Stimulated activated CD8-positive, alpha-beta memory T cell treated with anti-CD3 and anti-CD28 coated beads, Interleukin-12 subunit alpha, Interleukin-12 subunit beta, amount 100 ng/mL, for 1 hour (primary cell): ENCODE data around the gene RBM33.

ENCODE experiments used
- DNase-seq: peaks from one replicate; pipeline ENCODE4 v3.0.0-alpha.2; 2020; ENCODE audit warnings: low read depth

Gene RBM33

DNA sequence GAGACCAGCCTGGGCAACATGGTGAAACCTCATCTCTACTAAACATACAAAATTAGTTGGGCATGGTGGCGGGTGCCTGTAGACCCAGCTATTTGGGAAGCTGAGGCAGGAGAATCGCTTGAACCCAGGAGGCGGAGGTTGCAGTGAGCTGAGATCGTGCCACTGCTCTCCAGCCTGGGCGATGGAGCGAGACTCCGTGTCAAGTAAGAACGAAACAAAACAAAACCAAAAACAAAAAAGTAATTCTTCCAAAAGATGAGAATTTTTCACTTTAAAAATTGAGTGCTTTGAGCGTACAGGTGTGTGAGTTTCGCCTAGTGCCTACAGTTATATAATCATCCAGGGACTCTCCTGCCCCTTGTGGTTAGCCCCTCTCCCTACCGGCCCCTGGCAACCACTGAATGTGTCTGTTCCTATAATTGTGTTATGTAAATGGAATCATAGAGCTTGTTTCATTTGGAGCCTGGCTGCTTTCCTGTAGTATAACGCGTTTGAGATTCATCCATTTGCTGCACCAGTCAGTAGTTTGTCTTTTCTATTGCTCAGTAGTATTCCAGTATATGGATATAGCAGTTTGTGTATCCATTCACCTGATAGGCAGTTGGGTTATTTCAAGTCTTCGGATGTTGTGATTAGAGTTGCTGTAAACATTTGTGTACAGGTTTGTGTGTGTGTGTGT, 80.0 kb downstream of the RBM33 start:
- DNase-seq, result no peak

DNA sequence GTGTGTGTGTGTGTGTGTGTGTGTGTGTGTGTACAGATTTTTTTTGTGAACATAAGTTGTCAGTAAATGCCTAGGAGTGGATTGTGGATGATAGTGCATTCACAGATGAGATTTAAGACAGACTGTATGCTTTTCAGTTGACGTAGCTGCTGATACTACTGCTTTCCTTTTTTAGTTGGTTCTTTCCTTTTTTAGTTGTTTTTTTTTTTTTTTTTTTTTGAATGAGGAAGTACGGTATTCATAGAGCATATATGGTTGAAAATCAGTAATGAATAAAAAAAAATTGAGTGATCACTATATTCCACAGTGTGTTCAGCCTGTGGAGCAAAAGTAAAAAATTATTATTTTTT, 80.5 kb downstream of the RBM33 start:
- DNase-seq, result no peak

DNA sequence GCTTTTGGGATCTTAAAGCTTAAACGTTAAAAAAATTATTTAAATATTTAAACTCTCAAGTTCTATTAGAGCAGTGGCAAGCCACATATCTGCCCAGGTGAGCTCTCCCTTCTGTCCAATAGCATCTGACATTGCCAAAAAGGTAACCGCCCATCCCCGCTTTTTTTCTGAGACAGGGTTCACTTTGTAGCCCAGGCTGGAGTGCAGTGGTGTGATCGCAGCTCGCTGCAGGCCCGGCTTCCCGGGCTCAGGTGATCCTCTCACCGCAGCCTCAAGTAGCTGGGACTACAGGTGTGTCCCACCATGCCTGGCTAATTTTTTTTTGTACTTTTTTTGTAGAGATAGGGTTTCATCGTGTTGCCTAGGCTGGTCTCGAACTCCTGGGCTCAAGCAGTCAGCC, 83.2 kb downstream of the RBM33 start:
- no peak for DNase-seq

DNA sequence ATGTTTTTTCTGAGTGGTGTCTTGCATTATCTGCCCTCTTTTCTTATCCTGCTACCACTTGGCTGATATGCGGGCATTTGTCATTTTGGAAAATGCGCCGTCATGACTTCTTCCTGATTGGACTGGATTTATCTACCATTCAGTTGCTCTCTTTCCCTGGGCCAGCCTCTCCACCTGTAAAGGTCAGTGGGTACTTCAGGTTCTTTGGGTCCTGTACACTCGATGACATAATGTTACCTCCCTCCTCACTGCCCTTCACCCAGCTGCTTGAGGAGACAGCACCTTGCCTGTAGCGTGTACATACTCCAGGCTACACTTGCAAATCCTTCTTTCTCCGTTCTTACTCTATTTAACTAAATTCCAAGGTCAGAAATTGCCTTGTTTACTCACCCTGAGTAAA, 83.7 kb downstream of the RBM33 start:
- DNase-seq, result no peak

DNA sequence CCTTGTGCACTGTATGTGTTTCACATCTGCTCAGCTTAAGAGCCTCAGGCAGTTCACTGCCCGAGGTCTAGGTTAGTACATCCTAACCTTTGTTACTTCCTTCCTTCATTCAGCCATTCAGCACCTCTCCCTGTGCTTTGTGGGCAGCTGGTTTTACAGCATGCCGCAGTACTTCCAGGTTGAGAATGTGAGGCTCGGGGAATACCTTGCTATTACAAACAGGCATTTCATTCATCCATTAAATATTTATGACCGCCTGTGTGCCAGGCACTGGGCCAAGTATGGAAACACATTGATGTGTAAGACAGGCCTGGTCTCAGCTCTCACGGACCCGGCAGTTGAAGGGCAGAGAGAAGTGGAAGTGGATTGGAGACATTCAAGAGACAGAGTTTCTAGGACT, 85.4 kb downstream of the RBM33 start:
- DNase-seq, result no peak

DNA sequence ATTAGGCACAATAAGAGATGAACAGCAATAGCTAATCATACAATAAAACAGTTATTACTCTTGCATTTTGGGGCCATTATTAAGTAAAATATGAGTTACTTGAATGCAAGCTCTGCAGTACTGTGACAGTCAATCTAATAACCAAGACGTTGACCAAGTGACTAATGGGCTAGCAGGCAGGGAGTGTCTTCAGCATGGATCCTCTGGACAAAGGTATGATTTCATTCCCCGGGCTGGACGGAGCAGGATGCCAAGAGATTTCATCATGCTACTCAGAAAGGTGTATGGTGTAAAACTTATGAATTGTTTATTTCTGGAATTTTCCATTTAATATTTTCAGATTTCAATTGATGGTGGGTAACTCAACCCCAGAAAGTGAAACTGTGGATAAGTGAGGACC, 86.9 kb downstream of the RBM33 start:
- DNase-seq, result no peak

DNA sequence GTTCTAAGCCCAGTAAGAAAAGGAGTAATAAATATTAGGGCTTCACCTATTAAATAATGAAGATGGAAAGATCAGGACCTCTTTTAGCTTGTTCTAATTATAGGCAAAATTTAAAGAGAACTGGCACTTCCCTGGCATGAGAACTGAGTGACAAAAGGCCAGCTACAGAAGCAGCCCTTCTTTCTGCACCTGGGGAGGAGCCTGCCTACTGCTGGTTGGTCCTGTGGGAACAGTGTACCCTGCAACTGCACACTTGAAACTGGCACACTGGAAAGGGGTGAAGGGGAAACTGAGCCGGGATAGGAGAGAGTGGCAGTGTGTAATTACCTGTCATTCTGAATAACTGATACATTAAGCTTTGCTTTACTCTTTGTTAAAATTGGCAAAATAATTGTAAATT, 87.4 kb downstream of the RBM33 start:
- DNase-seq, result no peak

DNA sequence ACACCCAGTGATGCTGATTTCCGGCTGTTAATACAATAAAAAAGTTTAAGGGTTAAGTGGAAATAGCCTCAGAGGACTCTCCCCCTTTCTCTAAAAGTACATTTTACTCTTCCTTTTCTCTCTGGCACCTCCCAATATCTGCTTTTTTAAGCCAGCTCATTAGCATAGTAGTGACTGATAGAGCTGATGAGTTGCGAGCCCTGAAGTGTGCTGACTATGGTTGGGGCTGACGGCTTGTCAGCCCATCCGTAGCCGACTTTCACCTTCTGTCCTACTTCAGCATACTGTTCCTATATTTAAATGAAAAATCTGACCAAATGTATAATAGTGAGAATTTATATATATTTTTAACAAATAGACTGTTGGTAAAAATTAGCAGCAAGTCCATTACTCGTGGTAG, 87.8 kb downstream of the RBM33 start:
- DNase-seq, result no peak

DNA sequence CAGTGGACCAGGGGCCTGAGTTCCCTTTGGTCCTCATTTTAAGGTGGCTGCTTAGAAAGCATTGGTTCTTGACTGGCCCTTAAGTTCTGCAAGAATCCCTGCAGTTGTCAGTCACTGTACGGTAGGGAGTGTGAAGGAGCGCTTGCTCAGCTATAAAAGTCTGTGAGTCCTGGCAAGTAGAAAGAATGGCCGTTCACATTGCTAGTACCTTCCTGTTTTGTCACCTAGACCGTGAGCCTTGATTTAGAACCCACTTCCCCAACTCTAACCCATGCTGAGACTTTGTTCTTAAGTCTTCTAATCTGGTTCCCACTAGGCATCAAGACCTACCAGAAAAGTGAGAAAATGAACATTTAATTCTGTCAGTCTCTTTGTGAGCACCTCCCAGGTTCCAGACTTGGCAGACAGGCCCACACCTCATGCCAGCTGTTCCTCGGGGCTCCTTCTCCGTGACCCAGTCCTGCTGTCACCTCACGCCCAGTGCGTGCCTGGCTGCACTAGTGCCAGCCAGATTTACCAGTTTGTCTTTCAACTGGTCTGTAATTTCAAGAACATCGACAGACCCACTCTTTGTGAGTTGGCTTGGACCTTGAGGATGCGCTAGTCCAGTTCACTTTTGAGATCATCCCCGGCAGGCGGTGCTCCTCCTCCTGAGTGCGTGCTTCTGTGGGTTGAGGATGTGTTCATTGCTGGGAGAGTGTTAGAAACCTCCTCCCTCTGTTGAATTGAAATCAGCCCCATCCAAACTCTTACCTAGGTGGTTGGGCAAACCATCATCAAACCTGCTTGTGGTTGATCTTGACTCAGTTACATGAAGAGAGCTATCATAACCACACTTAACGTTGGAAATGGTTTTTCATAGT, 89.4 kb downstream of the RBM33 start:
- no peak for DNase-seq

DNA sequence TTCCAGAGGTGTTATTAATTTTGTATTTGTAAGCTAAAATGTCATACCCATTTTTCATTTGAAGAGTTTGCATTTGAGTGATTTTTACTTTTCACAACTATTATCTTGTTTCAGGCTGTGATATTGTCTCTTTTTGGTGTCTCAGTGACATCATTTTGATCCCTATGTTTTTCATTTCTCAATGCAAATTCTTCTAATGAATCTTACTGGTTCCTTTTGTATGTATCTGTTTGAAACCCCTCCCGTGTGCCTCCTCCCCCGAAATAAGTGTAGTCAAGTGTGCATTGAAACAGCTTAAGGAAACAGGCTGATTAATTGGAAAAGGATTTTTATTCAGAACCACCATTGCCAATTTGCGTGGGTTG, 90.0 kb downstream of the RBM33 start:
- no peak for DNase-seq

DNA sequence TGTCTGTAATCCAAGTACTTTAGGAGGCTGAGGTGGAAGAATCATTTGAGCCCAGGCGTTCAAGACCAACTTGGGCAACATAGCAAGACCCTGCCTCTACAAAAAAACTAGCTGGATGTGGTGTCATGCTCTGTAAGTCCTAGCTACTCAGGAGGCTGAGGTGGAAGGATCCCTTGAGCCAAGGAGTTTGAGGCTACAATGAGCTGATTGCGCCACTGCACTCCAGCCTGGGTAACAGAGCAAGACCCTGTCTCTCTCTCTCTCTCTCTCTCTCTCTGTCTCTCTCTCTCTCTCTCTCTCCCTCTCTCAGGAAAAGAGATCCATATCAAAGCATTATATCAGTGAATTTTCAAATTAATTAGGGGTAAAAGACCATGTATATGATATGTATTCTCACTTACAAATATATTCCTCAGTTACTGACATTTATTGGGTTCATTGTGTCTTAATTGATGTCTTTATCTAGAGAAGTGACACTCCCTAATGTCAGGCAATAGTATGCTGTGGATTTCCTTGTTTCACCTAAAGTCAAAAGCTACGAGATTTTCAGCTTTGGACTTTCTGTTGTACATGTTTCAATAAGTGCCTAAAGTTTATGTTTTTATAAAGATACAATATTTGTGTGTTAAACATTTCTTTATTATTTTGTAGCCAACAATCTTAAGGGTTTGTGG, 91.1 kb downstream of the RBM33 start:
- DNase-seq, result no peak

DNA sequence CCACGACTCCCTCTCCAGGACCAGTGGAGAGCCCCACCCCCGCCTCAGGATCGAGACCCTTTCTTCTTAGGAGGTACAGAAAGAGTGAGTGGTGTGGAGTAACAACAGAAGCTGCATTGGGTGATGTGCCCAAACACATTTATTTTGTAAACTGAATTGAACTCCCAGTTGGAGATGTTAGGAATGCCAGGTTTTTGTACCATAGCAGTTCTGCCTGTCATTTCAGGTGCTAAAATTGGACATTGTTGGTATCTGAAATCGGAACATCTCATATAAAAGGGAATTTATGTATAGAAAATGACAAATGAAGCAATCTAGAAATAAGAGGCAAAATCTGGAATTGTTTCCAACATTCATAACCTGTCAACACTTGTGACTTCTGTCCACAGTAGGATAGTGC, 93.1 kb downstream of the RBM33 start:
- no peak for DNase-seq

DNA sequence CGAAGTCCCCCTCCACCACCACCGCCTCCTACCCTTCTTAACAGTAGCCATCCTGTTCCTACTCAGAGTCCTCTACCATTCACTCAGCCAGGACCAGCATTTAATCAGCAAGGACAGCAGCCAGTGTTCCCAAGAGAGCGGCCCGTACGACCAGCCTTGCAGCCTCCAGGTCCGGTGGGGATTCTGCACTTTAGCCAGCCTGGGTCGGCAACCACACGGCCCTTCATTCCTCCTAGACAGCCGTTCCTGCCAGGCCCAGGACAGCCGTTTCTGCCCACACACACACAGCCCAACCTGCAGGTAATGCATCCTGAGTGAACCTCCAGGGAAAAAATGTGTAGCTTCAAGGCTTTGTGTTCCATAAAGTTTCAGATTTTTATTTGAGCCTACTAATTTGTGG, 93.6 kb downstream of the RBM33 start:
- DNase-seq, result no peak

DNA sequence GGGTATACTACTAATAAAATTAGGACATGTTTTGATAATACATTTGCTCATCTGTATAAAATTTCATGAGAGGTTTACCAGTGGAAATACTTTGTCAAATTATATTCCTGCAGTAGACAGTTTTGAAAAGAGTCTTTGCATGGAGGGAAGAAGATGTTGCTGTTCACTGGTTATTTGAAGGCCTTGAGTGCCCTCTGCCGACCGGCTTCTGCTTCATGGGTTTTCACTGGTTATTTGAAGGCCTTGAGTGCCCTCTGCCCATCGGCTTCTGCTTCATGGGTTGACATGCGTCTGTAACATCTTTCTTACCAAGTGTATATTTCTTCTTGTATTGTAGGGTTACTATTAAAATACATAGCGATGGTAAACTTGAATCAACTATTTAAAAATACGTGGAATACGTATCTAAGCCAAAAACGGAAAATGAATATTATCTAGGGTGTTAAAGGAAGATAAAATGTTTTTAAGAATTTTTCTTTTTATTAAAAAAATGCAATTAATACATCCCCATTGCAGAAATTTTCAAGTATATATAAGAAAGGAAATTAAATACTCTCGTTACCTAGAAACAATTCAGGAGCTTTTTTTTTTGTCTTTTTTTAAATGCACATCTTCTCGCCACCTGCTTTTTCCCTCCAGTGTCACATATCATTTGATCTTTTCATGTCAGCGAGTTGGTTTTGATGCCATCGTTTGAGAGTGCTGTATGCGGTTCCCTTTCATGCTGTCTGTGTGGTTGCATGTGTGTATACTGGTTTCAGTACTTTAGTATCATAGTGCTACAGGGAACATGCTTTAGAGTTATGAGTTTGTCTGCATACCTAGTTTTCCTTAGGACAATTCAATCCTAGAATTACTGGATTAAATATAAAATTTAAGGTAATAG, 94.4 kb downstream of the RBM33 start:
- peak; percentile 32 for DNase-seq

DNA sequence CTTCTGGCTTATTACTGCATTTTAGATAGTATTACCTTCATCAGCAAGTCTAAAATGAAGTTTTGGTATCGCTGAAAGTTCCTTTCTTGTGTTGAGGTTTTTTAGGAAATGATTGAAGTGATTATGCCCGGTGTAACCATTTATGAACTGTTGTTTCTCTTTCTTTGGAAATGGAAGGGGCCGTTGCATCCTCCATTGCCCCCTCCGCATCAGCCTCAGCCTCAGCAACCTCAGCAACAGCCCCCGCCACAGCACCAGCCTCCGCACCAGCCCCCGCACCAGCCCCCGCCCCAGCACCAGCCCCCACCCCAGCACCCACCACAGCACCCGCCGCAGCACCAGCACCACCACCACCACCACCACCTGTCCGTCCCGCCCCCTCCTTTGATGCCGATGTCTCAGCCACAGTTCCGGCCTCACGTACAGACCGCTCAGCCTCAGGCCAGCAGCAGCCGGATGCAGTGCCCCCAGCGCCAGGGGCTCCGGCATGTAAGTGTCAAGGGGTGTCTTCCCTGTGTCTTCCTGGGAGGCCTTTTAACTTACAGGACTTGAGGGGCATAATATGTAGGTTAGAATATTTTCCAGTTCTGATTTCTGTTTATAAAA, 95.2 kb downstream of the RBM33 start:
- no peak for DNase-seq

DNA sequence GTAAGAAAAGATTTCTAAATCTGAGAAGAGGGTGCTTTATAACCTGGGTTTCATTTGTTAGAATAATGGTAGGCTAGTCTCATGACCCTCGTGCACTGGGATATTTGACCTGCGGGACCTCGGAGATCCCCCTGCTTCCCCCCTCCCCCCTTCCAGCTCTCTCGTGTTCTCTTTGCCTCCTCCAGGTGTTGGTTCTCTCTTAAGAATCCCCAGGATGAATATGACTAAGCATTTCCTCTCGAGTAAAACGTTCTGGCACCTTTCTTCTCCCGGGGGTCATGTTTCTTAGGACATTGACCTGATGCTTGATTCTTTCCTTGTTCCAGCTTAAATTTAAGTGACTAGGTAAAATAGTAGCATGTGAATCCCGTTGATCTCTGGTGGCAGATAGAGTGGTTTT, 96.6 kb downstream of the RBM33 start:
- DNase-seq, result no peak

DNA sequence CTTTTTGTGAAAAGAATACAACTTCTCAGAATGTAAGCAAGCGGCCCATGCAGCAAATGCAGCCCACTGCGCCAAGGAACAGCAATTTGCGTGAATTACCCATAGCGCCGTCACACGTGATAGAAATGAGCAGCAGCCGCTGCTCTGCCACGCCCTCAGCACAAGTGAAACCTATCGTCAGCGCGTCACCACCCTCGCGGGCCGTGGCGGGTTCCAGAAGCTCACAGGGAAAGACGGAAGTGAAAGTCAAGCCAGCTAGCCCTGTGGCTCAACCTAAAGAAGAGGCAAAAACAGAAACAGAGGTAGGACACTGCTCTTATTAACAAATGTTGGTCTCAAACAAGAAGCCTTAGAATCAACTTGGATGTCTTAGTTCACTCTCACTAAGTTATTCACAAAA, 97.3 kb downstream of the RBM33 start:
- DNase-seq, result no peak

DNA sequence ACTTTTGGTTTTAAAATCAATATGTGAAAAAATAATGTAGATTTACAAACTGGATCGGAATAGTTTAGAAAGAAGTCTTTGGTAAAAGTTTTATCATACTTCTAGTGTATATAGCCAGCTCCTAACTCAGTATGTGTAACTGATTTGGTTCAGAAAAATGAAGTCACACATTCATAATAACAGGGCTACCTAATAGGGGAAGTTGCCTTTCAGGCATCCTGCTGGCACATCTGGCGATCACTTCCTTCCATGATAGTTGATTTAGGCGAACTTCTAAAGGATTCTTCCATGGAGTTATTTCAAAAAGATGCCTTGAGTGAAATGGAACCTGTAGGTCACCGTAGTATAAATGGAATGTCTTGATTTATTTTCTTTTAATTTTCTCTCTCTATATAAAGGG, 98.7 kb downstream of the RBM33 start:
- DNase-seq, result no peak

DNA sequence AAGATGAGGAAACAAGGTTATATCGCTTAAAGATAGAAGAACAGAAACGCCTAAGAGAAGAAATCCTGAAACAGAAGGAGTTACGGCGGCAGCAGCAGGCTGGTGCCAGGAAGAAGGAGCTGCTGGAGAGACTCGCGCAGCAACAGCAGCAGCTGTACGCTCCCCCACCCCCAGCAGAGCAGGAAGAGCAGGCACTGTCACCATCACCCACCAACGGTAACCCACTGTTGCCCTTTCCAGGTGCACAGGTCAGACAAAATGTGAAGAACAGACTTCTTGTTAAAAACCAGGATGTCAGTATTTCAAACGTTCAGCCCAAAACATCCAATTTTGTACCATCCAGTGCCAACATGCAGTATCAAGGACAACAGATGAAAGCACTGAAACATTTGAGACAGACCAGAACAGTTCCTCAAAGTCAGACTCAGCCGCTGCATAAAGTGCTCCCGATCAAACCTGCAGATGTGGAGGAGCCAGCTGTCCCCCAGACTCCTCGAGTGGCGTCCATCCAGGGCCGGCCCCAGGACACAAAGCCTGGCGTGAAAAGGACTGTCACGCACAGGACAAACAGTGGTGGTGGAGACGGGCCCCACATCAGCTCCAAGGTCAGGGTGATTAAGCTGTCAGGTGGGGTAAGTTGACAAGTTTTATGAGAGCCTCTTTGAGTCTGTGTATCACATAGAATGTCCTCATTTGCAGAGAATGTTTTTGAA, 100.7 kb downstream of the RBM33 start:
- DNase-seq, result no peak

DNA sequence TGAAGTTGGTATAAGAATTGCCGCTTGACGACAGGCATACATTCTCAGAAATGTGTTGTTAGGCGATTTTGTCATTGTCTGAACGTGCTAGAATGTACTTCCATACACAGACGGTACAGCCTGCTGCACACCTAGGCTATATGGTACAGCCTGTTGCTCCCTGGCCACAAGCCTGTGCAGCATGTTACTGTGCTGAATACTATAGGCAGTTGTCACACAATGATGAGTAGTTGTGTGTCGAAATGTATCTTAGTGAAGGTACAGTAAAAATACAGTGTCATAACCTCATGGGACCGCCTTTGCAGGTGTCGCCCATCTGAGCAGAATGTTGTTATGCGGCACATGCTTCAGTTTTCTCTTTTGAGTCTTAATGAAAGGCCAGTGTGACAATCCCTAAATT, 101.3 kb downstream of the RBM33 start:
- DNase-seq, result no peak

DNA sequence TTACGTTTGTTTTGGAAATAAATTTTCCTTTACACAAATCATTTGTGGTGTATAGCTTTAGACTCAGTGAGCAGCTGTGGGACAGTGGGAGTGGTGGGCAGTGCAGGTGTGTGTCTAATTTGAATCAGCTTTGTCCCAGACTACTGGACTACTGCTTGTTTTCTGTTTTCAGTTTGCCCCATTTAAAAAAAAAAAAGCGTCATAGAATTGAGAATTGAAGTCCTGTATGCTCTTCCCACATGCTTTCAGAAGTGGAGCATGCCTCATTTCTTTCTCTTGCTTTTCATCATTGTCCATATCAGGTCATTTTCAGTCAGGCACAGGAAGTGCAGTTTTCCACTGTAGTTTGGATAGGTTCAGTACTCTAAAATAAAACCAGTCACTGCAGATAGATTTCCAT, 101.7 kb downstream of the RBM33 start:
- no peak for DNase-seq
